IPS DF 6.9 (cell line): ENCODE results near the gene DECR2.
"Not testable (repeated sequence)": the region's sequence is repeated elsewhere in the genome, so short reads cannot be mapped to it uniquely, and the experiment has no call there.

ENCODE experiments used
- DNase-seq: peaks from one replicate; pipeline ENCODE4 v3.0.0-alpha.2; 2013; ENCODE audit warnings: low read depth, low spot score
- H3K27ac ChIP-seq: one replicate; pipeline ENCODE4 v1.5.1; 2013; ENCODE audit warnings: low read length, control low read depth
- H3K27me3 ChIP-seq: 2 replicates; pipeline ENCODE4 v1.6.1; 2013; ENCODE audit warnings: mild to moderate bottlenecking, low read length; ENCODE audit not compliant: control insufficient read depth, insufficient read depth
- H3K36me3 ChIP-seq: 2 replicates; pipeline ENCODE4 v1.6.1; 2013; ENCODE audit warnings: low read length; ENCODE audit not compliant: control insufficient read depth, insufficient read depth
- H3K4me1 ChIP-seq: 2 replicates; pipeline ENCODE4 v1.6.1; 2013; ENCODE audit warnings: low read length; ENCODE audit not compliant: control insufficient read depth, insufficient read depth
- H3K4me3 ChIP-seq: 2 replicates; pipeline ENCODE4 v1.5.1; 2013; ENCODE audit warnings: mild to moderate bottlenecking, low read length
- H3K9me3 ChIP-seq: 2 replicates; pipeline ENCODE4 v1.6.1; 2013; ENCODE audit warnings: low read length, inconsistent platforms; ENCODE audit not compliant: control insufficient read depth, insufficient read depth
- WGBS: extraction: QIAGEN DNeasy Blood & Tissue Kit; methylation state at CpG from one replicate; pipeline ENCODE4 v1.1.7; 2013; ENCODE audit warnings: mixed read lengths, missing lambda C conversion rate; ENCODE audit not compliant: insufficient read length, insufficient coverage; 5-methylcytosine and 5-hydroxymethylcytosine counted together

The DECR2 gene

GRCh38 chr16:380762-381011 is 21.0 kb upstream of the DECR2 start:
- DNase-seq = no peak
- peaks cover 14% of the 10 kb centered on the region for H3K4me1 ChIP-seq
- no peaks in the 10 kb centered on the region for H3K27me3 ChIP-seq
- H3K9me3 ChIP-seq = no peaks in the 10 kb centered on the region
- H3K27ac ChIP-seq = no peak overlapping the region
- H3K36me3 ChIP-seq = peaks cover 19% of the 10 kb centered on the region
- H3K4me3 ChIP-seq = peak overlapping the region; percentile 89
- WGBS = no CpG with 5 or more reads among the region's 12 CpGs

DNA sequence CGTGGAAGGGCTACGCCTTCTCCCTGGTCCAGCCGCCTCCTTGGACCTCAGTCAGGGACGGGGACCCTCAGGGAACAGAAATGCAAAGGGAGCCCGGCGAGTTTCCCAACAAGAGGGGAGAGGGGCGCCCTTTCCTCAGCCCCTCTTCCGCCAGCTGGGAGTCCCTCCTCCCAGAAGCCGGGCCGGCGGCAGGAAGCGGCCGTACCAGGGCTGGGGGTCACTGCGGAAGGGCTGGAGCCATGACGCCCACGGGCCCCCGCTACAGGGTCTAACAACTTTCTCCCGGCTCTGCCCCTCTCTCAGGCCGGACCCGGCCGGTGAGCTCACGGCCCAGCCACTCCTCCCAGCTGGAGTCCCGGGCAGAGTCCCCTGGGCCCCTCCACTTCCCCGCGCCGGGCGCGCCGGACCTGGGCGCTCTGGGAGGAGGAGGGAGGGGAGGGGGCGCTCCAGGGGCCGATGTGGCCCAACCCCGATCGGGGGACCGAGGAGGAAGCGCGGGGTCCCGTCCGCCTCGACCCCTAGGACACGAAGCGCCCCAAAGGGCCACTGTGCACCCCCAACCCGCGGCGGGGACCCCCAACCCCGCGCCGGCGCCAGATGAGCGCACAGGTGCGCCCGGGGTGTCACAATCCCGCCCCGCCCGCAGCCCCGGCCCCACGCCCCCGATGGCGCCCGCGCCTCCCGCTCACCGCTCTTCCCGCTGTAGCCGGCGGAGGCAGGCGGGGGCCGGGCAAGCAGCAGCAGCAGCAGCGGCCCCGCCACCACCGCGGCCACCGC is 20.5 kb upstream of the DECR2 start:
- DNase-seq = no peak
- Histone ChIP-seq H3K36me3 (peaks cover 14% of the 10 kb centered on the region), H3K4me3 (peak overlapping the region; percentile 89), H3K9me3 (no peaks in the 10 kb centered on the region), H3K27ac (no peak overlapping the region), H3K27me3 (no peaks in the 10 kb centered on the region), H3K4me1 (peaks cover 14% of the 10 kb centered on the region)
- WGBS = no CpG with 5 or more reads among the region's 73 CpGs

DNA sequence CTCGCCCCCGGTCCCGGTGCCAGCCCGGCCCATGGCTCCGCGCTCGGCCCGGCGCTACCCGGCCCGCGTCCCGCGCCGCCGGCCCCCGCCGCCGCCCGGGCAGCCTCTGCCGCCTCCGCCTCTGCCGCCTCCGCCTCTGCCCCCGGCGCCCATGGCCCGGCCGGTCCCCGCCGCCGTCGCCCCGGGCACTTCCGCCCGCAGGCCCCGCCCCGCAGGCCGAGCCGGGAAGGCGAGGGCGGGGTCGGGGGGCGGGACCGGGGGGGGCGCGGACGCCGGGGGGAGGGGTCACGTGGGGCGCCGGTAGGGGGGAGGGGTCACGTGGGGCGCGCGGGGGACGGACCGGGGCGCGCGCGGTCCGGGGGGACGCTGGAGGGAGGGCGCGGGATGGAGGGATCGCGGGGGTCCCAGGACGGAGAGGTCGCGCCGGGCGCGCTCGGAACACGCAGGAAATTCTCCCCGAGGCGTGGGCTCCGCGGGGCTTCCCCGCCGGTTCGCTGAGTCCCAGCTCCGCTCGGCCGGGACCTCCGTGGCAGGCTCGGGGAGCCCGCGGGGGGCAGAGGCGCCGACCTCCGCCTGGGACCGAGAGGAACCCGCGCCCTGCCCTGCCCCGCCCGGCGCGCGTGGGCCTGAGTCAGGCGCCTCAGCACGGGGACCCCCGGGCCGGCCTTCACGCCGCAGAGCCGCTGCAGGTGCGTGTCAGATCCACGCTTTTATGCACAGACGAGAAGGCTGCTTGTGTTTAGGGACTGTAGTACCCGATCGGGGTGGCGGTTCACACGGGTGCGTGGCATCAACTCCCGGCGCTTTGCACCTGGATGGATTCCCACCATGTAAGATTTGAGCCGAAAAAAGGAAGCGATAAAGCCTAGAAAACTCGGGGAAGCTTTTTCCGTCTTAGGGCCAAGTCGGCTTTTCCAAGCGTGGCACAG is 19.6 kb upstream of the DECR2 start, which contains the start of gene PGAP6:
TSS of gene PGAP6 (minus strand) at position 190 of the 929 bp plus-strand sequence. CDS start at position 33, 157 bp downstream.
- Histone ChIP-seq H3K4me3 (peak within 1 kb of the TSS; percentile 89), H3K4me1 (peaks cover 14% of the 10 kb centered on the region), H3K36me3 (peaks cover 5% of the 10 kb centered on the region), H3K27ac (no peak within 1 kb of the TSS), H3K27me3 (no peaks in the 10 kb centered on the region), H3K9me3 (no peaks in the 10 kb centered on the region)
- no CpG with 5 or more reads among the region's 123 CpGs for WGBS
- no peak for DNase-seq

DNA sequence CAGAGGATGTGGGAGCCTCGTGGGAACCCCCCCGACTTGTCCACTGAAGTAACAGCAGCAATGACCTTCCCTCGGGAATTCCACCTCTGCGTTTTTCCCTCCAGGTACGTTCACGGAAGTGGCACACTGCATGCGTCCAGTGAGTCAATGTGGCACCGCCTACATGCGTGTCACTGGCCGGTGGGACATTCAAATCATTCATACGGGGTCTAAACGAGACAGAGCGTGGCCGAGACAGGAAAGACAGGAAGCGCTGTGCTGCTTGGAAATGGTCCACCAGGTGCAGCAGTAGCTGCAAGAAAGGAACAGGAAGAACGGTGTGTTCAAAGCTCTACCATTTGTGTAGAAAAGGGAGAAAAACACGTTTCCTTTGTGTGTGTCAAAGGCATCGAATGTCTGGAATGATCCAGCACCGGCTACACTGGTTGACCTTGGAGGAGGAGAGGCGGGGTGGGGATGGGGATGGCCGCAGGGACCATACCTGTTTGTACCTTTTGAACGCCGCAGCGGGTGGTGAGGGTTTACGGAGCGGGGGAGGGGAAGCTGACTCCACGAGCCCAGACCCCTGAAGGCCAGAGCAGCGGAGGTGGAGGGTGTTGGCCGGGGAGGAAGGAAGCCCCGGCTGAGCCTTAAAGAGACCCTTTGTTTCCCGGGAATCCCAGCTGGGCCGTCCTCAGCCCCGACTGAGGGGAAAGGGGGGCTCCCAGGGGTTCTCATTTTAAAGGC is 18.2 kb upstream of the DECR2 start:
- no peak overlapping the region; the same call in 1 of the 2 replicates for H3K4me3 ChIP-seq
- H3K36me3 ChIP-seq = no peaks in the 10 kb centered on the region
- no peaks in the 10 kb centered on the region for H3K27me3 ChIP-seq
- H3K4me1 ChIP-seq = peaks cover 14% of the 10 kb centered on the region
- no peaks in the 10 kb centered on the region for H3K9me3 ChIP-seq
- no CpG with 5 or more reads among the region's 33 CpGs for WGBS
- no peak for DNase-seq
- no peak overlapping the region for H3K27ac ChIP-seq

- Histone ChIP-seq H3K4me1 (peaks cover 5% of the 10 kb centered on the region; the same call in 1 of the 2 replicates), H3K36me3 (no peaks in the 10 kb centered on the region), H3K27me3 (no peaks in the 10 kb centered on the region), H3K9me3 (no peaks in the 10 kb centered on the region), H3K4me3 (no peak overlapping the region), H3K27ac (no peak overlapping the region)
- WGBS = no CpG with 5 or more reads among the region's 19 CpGs
- DNase-seq = no peak
Observed at GRCh38 chr16:386641-387156, 15.0 kb upstream of the DECR2 start.

GRCh38 chr16:387761-388666 is 13.7 kb upstream of the DECR2 start:
- H3K4me1 ChIP-seq, H3K27ac ChIP-seq, DNase-seq, H3K4me3 ChIP-seq, H3K27me3 ChIP-seq, H3K9me3 ChIP-seq, H3K36me3 ChIP-seq: not testable (repeated sequence)
- no CpG with 5 or more reads among the region's 20 CpGs for WGBS

DNA sequence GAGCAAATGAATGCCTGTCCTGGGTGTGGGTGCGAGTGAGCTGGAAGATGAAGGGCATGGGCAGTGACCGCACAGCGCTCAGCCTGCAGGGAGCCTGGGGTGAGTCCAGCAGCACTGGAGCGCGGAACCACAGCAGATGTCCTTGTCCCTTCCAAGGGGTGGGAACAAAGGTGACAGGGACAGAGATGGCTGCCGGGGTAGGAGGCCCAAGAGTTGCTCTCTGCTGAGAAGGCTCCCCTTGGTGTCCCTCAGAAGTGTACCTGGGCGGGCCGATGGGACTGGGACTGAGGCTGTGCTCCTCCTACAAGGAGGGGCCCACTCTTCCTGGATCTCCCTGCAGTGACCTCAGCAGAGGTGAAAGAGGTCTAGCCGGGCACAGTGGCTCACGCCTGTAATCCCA is 12.3 kb upstream of the DECR2 start:
- Histone ChIP-seq H3K4me3 (no peak overlapping the region), H3K4me1 (peaks cover 1% of the 10 kb centered on the region; the same call in 1 of the 2 replicates), H3K9me3 (no peaks in the 10 kb centered on the region), H3K27me3 (no peaks in the 10 kb centered on the region), H3K27ac (no peak overlapping the region), H3K36me3 (no peaks in the 10 kb centered on the region)
- WGBS = no CpG with 5 or more reads among the region's 10 CpGs
- no peak for DNase-seq

DNA sequence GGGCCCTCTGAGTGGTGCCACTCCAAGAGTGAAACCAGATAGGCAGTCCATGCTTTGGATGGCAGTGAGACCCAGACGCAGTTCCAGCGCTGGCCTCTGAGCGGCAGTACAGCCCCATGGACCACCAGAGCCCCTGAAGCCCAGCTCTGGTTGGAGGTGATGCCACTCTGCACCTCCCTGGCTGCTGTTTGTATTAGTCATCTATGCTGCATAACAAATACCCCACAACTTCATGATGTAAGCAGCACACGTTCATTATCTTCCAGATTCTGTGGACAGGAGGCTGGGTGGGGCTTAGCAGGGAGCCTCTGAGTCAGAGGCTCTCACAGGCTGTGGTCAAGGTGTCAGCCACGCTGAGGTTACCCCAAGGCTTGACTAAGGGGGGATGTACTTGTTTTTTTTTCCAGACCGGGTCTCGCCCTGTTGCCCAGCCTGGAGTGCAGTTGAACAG is 9.8 kb upstream of the DECR2 start:
- Histone ChIP-seq H3K27me3 (no peaks in the 10 kb centered on the region), H3K9me3 (no peaks in the 10 kb centered on the region), H3K4me3 (no peak overlapping the region), H3K27ac (no peak overlapping the region), H3K4me1 (0 out of 2 replicates have a peak, but pooled peaks cover 1% of the 10 kb centered on the region), H3K36me3 (no peaks in the 10 kb centered on the region)
- no CpG with 5 or more reads among the region's 7 CpGs for WGBS
- DNase-seq = no peak

DNA sequence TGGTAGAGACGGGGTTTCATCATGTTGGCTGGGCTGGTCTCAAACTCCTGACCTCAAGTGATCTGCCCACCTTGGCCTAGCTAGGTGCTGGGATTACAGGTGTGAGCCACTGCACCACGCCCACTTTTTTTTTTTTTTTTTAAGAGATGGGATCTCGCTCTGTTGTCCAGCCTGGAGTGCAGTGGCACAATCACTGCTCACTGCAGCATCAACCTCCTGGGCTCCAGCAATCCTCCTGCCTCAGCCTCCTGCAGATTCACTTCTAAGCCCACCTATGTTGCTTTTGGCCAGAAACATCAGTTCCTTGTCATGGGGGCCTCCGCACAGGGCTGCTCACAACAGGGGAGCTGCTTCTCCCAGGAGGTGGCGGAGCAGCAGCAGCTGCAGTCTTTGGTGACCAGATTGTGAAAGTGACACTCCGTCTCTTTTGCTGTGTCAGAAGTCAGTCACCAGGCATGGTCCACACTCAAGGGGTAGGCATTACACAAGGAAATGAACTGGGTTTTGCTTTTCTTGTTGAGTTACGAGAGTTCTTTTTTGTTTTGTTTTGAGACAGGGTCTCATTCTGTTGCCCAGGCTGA is 9.1 kb upstream of the DECR2 start:
- Histone ChIP-seq H3K4me1 (0 out of 2 replicates have a peak, but pooled peaks cover 1% of the 10 kb centered on the region), H3K9me3 (no peaks in the 10 kb centered on the region), H3K27me3 (no peaks in the 10 kb centered on the region), H3K4me3 (no peak overlapping the region), H3K36me3 (no peaks in the 10 kb centered on the region), H3K27ac (no peak overlapping the region)
- DNase-seq = no peak
- no CpG with 5 or more reads among the region's 7 CpGs for WGBS
